Bronchial epithelial cell (primary cell): ENCODE measurements around the gene SAMD3. TPM values are rescaled to one million over a fixed set of nuclear protein-coding genes. Genes with fewer than 3 reads are reported as not detected.
"Not testable (repeated sequence)": the region's sequence is repeated elsewhere in the genome, so short reads cannot be mapped to it uniquely, and the experiment has no call there.

Experiments
- DNase-seq: peaks from one replicate; pipeline ENCODE4 v3.0.0-alpha.2; 2010; ENCODE audit warnings: low read depth
- FAIRE-seq: peaks from 2 replicates; lab custom pipeline; 2011; peaks lifted over from hg19 to GRCh38; lab: Jason Lieb, UNC
- H3K27me3 ChIP-seq: 2 replicates; pipeline ENCODE4 v1.5.1; 2011; ENCODE audit warnings: low read length; ENCODE audit not compliant: control insufficient read depth, insufficient read depth
- H3K36me3 ChIP-seq: 2 replicates; pipeline ENCODE4 v1.5.1; 2011; ENCODE audit warnings: low read length; ENCODE audit not compliant: control insufficient read depth, insufficient read depth
- H3K4me3 ChIP-seq: 2 replicates; pipeline ENCODE4 v1.5.1; 2011; ENCODE audit warnings: mild to moderate bottlenecking, low read depth, low read length, control low read depth
- total RNA-seq: library from RNA; depleted of rRNA; stranded (reverse); fragments of >200 nt; gene quantifications from 2 replicates; pipeline ENCODE4 v1.2.1, GENCODE V29; 2014
- TF ChIP-seq, protein P1 (sequence below): IDR thresholded peaks from 2 replicates; pipeline ENCODE4 v1.5.1; 2011; ENCODE audit warnings: mild to moderate bottlenecking, moderate library complexity, low read length, control low read depth, inconsistent platforms; ENCODE audit not compliant: insufficient read depth, severe bottlenecking

SAMD3 gene
- total RNA-seq, 1 donor from 2014 or later = not detected

DNA sequence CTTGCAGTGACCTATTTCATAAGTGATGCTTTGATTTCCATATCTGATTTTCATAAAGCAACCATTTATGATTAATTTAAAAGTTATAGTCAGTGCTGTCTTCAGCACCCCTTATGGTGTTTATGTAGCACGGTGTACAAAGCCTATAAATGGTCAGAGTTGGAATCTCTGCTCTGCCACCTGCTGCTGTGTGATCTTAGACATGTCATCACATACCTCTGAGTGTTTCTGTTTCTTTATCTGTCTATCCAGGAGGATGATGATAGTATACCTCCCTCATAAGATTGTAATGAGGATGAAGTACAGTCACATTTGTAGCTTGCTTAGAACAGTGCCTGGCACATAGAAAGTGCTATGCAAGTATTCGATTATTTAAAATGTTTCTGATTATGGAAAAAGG is 100.5 kb downstream of the SAMD3 start:
- no peak overlapping the region for H3K4me3 ChIP-seq

DNA sequence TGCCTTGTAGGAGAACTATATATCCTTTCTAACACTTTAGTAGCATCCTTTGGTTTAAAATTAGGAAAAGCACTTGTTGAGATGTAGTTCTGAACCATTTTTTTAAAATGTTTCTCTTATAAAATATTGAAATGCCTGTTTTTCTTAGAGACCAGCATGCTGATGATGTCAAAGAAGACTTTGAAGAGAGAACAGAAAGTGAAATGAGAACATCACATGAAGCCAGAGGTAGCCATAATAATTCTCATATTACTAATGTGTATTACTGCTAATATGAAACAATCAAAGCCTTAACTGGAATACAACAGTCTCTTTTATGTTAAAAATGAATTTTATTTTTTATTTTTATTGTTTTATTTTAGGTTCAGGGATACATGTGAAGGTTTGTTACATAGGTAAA is 102.0 kb downstream of the SAMD3 start:
- Histone ChIP-seq H3K4me3 (no peak overlapping the region), H3K27me3 (no peaks in the 10 kb centered on the region), H3K36me3 (no peaks in the 10 kb centered on the region)
- no peak for DNase-seq
- TF ChIP-seq, protein P1, sequence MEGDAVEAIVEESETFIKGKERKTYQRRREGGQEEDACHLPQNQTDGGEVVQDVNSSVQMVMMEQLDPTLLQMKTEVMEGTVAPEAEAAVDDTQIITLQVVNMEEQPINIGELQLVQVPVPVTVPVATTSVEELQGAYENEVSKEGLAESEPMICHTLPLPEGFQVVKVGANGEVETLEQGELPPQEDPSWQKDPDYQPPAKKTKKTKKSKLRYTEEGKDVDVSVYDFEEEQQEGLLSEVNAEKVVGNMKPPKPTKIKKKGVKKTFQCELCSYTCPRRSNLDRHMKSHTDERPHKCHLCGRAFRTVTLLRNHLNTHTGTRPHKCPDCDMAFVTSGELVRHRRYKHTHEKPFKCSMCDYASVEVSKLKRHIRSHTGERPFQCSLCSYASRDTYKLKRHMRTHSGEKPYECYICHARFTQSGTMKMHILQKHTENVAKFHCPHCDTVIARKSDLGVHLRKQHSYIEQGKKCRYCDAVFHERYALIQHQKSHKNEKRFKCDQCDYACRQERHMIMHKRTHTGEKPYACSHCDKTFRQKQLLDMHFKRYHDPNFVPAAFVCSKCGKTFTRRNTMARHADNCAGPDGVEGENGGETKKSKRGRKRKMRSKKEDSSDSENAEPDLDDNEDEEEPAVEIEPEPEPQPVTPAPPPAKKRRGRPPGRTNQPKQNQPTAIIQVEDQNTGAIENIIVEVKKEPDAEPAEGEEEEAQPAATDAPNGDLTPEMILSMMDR = no peak
- FAIRE-seq = no peak

More for the DNA sequence above, 100.5 kb downstream of the SAMD3 start:
- TF ChIP-seq, protein P1 = no peak
- FAIRE-seq (no peak), DNase-seq (no peak)
- Histone ChIP-seq H3K27me3 (no peaks in the 10 kb centered on the region), H3K36me3 (no peaks in the 10 kb centered on the region)

DNA sequence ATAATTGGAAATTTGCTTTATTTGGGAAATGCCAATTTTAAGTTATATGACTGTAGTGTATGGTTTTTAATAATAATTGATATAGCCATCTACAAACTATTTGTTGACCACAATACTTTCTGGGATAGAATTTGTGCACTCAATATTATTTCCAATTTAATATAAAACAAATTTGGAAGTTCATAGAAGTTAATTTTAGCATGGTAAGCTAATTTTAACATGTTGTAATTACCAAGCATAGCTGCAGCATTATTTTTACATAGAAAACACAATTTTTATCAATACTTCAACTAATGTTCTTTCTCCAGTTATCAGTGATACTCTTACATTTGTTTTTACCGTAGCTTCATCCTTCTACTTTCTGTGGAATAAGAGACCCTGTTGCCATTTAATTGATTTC is 103.5 kb downstream of the SAMD3 start:
- no peaks in the 10 kb centered on the region for H3K27me3 ChIP-seq
- no peaks in the 10 kb centered on the region for H3K36me3 ChIP-seq
- no peak for DNase-seq
- TF ChIP-seq, protein P1 = no peak
- no peak for FAIRE-seq
- H3K4me3 ChIP-seq = no peak overlapping the region

DNA sequence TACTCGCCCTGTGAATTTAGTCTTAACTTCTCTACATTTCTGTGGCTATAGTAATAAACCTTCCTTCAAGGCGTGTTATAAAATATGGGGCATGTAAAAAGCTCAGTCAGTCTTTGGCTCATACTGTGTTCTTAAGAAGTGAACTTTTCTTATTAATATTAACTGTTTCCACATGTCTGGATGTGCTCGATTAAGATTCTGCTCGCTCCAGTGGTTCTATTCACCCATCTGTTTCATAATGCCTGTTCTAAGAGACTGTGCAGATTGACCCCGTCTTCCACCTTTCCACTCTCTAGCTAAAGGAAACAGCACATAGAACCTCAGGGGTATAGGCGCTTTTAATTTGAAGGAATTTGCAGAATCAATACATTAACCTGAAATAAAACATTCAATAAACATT is 104.5 kb downstream of the SAMD3 start:
- H3K4me3 ChIP-seq = no peak overlapping the region
- no peak for DNase-seq
- H3K27me3 ChIP-seq = no peaks in the 10 kb centered on the region
- TF ChIP-seq, protein P1 = no peak
- no peaks in the 10 kb centered on the region for H3K36me3 ChIP-seq
- FAIRE-seq = no peak

DNA sequence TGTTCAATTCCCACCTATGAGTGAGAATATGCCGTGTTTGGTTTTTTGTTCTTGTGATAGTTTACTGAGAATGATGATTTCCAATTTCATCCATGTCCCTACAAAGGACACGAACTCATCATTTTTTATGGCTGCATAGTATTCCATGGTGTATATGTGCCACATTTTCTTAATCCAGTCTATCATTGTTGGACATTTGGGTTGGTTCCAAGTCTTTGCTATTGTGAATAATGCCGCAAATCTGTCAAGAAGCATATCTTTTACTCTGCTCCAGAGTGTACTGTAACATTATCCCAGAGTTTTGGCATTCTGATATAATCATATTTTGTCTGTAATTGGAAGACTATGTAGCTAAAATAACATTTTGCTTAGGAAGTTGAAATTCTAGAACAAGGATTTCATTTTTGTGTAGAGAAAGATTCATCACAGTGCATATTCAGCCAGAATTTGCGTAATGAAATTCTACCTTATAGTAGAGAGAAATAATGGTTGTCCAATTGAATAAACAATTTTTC is 105.5 kb downstream of the SAMD3 start:
- not testable (repeated sequence) for DNase-seq, FAIRE-seq, H3K27me3 ChIP-seq, H3K4me3 ChIP-seq, H3K36me3 ChIP-seq

DNA sequence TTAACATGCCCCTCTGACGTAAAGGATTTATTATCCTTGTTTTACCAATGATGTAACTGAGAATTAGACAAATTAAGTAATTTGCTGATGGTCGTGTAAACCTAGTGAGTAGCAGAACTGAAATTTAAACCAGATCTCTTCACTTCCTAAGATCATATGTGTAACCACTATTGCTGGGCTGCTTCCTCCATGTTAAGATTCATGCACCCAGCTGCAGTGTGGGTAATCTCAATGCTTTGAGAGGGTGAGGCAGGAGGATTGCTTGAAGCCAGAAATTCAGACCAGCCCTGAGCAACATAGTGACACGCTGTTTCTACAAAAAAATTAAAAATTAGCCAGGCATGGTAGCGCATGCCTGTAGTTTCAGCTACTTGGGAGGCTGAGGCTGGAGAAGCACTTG is 106.5 kb downstream of the SAMD3 start:
- H3K36me3 ChIP-seq = no peaks in the 10 kb centered on the region
- H3K27me3 ChIP-seq = no peaks in the 10 kb centered on the region
- DNase-seq (no peak), FAIRE-seq (no peak)
- TF ChIP-seq, protein P1 = no peak
- H3K4me3 ChIP-seq = no peak overlapping the region
